Breast epithelium (tissue), 4 donors: ENCODE results near the gene SERTM2. TPM values are rescaled to one million over a fixed set of nuclear protein-coding genes. Genes with fewer than 3 reads are reported as not detected.
"Not testable (repeated sequence)": the region's sequence is repeated elsewhere in the genome, so short reads cannot be mapped to it uniquely, and the experiment has no call there.

Experiments used
- DNase-seq, 2 donors: peaks; one replicate each; pipeline ENCODE4 v3.0.0-alpha.2; 2019; ENCODE audit warnings: low spot score in 2 of 2
- H3K27ac ChIP-seq, 2 donors: fragments of 200-600 bp; sonication (generic) in 1 of 2; one replicate each; pipeline ENCODE4 v1.5.1; 2016 to 2019; ENCODE audit warnings: mild to moderate bottlenecking in 1 of 2
- H3K27me3 ChIP-seq, 2 donors: fragments of 200-600 bp; sonication (generic) in 1 of 2; one replicate each; pipeline versions ENCODE4 v1.5.1 to v1.6.0; 2017 to 2019; ENCODE audit warnings: control low read depth in 1 of 2, mild to moderate bottlenecking in 1 of 2
- H3K36me3 ChIP-seq: fragments of 200-600 bp; one replicate; pipeline ENCODE4 v1.5.1; 2019
- H3K4me1 ChIP-seq, 2 donors: fragments of 200-600 bp; sonication (generic); one replicate each; pipeline ENCODE4 v1.5.1; 2016 to 2019; ENCODE audit warnings: control low read depth in 1 of 2
- H3K4me3 ChIP-seq, 3 donors: fragments of 200-600 bp; sonication (generic); 1 replicate in 2 of 3; 2 replicates in 1 of 3; pipeline ENCODE4 v1.5.1; 2016 to 2019; ENCODE audit warnings: mild to moderate bottlenecking in 3 of 3, moderate library complexity in 2 of 3
- H3K9me3 ChIP-seq, 2 donors: fragments of 200-600 bp; sonication (generic) in 1 of 2; one replicate each; pipeline ENCODE4 v1.5.1; 2016 to 2019; ENCODE audit warnings: control low read depth in 1 of 2
- CTCF ChIP-seq, 3 donors: fragments of 450-650 bp; IDR thresholded peaks; one replicate each; pipeline ENCODE4 v1.5.1; 2016 to 2017; ENCODE audit warnings: antibody characterized with exemption in 3 of 3, mild to moderate bottlenecking in 3 of 3, moderate library complexity in 3 of 3
- POLR2A ChIP-seq: fragments of 450-650 bp; IDR thresholded peaks from one replicate; pipeline ENCODE4 v1.6.1; 2016; ENCODE audit warnings: antibody characterized with exemption, mild to moderate bottlenecking, moderate library complexity
- POLR2AphosphoS5 ChIP-seq, 3 donors: sonication (generic); formaldehyde crosslinking; IDR thresholded peaks; one replicate each; pipeline ENCODE4 v1.6.1; 2017; ENCODE audit warnings: antibody characterized with exemption in 3 of 3
- intact Hi-C: fragments of 100-400 bp; cut with DNase I; formaldehyde crosslinking; loops from one replicate; pipeline ENCODE4 v1.15.1; 2023; ENCODE audit warnings: low total_unique reads
- total RNA-seq, 3 donors: library from RNA; depleted of rRNA; stranded (reverse); fragments of >200 nt; gene quantifications; one replicate each; pipeline ENCODE4 v1.1.0, GENCODE V29; 2016

Gene SERTM2
- total RNA-seq, 3 donors from 2014 or later, result 0.15 to 1.6 TPM; not detected in 1

GRCh38 chrX:111543212-111543741 is 31.8 kb downstream of the SERTM2 start:
- H3K36me3 ChIP-seq, result no peaks in the 10 kb centered on the region
- no peak overlapping the region for H3K27ac ChIP-seq
- peaks cover 0 to 5% of the 10 kb centered on the region in 2 donors for H3K27me3 ChIP-seq
- intact Hi-C loops, result no loop called here
- H3K9me3 ChIP-seq, result no peaks in the 10 kb centered on the region
- no peak for DNase-seq
- TF ChIP-seq POLR2A (no peak), POLR2AphosphoS5 (IDR thresholded peaks at IDR 0.05) (no peak), CTCF (IDR thresholded peaks at IDR 0.05) (no peak)
- H3K4me1 ChIP-seq, result no peaks in the 10 kb centered on the region
- H3K4me3 ChIP-seq, result no peak overlapping the region

GRCh38 chrX:111549235-111549634 is 37.8 kb downstream of the SERTM2 start:
- H3K27me3 ChIP-seq, result peaks cover 0 to 14% of the 10 kb centered on the region in 2 donors
- H3K4me1 ChIP-seq, H3K9me3 ChIP-seq, intact Hi-C loops, H3K27ac ChIP-seq, H3K36me3 ChIP-seq, H3K4me3 ChIP-seq, DNase-seq: not testable (repeated sequence)

- Histone ChIP-seq H3K4me1 (no peaks in the 10 kb centered on the region), H3K27ac (no peak overlapping the region), H3K4me3 (no peak overlapping the region), H3K27me3 (peaks cover 0 to 24% of the 10 kb centered on the region in 2 donors), H3K9me3 (no peaks in the 10 kb centered on the region), H3K36me3 (no peaks in the 10 kb centered on the region)
- TF ChIP-seq POLR2A (no peak), CTCF (IDR thresholded peaks at IDR 0.05) (no peak), POLR2AphosphoS5 (IDR thresholded peaks at IDR 0.05) (no peak)
- no peak for DNase-seq
- intact Hi-C loops, result no loop called here
These were observed 44.0 kb downstream of the SERTM2 start for GRCh38 chrX:111555406-111555958.

- Histone ChIP-seq H3K4me1 (no peaks in the 10 kb centered on the region), H3K27ac (no peak overlapping the region), H3K4me3 (no peak overlapping the region), H3K27me3 (peaks cover 0 to 14% of the 10 kb centered on the region in 2 donors), H3K9me3 (no peaks in the 10 kb centered on the region), H3K36me3 (no peaks in the 10 kb centered on the region)
- DNase-seq, result no peak
- no peak for TF ChIP-seq POLR2AphosphoS5 (IDR thresholded peaks at IDR 0.05)
- no peak for TF ChIP-seq CTCF (IDR thresholded peaks at IDR 0.05)
- no peak for TF ChIP-seq POLR2A
- intact Hi-C loops, result no loop called here
These were observed 49.4 kb downstream of the SERTM2 start for GRCh38 chrX:111560801-111561200.

GRCh38 chrX:111561851-111562250 is 50.4 kb downstream of the SERTM2 start:
- intact Hi-C loops, result no loop called here
- no peaks in the 10 kb centered on the region for H3K36me3 ChIP-seq
- no peak overlapping the region for H3K27ac ChIP-seq
- DNase-seq, result no peak
- H3K4me1 ChIP-seq, result no peaks in the 10 kb centered on the region
- H3K9me3 ChIP-seq, result no peaks in the 10 kb centered on the region
- H3K27me3 ChIP-seq, result peaks cover 0 to 13% of the 10 kb centered on the region in 2 donors
- TF ChIP-seq POLR2A (no peak), CTCF (IDR thresholded peaks at IDR 0.05) (no peak), POLR2AphosphoS5 (IDR thresholded peaks at IDR 0.05) (no peak)
- no peak overlapping the region for H3K4me3 ChIP-seq
